Inflammatory macrophage treated with lipopolysaccharide for 4 hours (primary cell): ENCODE data around the gene STK4.
A peak's percentile ranks its signal among the peaks of the same experiment; 100 is the strongest.

Experiments used
- DNase-seq: peaks from one replicate; pipeline ENCODE4 v3.0.0-alpha.2; 2020

Gene STK4

DNA sequence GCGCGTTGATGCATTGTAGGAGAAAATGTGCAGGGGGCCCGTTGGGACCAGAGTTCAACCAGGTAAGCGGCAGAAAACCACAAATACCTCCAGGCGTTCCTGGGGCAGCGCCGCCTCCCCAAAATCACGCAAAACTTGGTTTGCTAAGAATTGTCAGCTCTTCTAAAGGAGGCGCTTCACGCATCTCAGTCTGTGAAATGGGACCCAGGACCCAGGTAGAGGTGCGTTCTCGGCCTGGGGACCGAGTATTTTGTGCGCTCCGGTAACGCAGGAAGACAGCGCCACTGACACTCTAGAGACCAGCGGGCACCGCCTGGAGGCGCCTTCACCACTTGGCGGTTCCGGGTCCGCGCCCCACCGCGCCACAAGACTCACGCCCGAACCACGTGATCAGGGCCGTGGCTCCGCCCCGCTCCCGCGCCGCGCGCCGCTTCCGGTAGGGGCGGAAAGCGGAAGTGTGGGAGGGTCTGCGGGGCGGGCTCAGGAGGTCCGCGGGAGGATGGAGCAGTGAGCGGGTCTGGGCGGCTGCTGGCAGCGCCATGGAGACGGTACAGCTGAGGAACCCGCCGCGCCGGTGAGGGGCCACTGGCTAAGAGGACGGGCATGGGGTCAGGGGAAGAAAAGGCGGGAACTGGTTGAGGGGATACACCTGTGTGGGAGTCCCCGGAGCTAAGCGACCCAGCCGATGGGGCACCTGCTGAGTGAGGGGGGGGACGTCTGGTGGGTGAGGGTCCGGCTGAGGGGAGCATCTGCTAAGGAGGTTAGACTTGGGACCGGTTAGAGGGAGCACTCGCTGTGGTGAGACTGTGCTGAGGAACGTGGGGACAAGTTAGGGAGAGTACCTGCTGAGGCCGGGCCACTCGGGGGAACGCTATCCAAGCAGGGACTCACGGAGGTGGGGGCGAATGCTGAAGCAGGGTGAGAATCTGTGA is at the start of gene STK4:
STK4 (plus strand) TSS at position 483 of the 932 bp plus-strand sequence; CDS start at position 540, 57 bp downstream.
- DNase-seq, result peak; percentile 97

DNA sequence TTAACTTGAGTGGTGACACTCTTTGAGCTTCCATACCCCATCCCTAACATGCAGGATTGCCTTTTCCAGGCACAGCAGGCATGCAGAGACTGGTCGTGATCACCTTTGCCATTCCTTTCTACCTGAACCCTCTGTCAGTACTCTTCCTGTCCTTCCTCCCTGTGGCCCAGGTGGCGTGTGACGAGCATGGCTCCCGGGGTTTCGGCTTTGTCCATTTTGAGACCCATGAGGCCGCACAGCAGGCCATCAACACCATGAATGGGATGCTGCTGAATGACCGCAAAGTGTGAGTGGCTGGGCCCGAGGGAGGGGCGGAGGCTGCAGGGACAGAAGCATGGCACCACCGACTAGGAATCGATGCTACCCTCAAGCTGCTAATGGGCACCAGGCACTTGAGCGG is 49.7 kb upstream of the STK4 start:
- no peak for DNase-seq

DNA sequence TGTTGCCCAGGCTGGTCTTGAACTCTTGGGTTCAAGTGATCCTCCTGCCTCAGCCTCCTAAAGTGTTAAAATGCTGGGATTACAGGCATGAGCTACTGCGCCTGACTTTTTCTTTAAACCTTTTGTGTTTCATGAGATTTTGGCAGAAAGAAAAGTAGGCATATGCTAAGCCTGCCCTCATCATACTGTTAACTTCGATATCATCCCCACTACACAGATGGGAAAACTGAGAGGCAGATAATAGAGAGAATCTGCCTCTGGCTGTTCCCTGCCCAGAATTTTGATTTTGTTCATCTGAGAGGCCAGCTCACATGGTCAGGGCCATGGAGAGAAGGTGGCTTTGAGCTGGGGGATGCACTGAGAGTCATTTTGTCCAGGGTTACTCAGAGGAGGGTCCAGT is 48.9 kb upstream of the STK4 start:
- DNase-seq, result no peak

DNA sequence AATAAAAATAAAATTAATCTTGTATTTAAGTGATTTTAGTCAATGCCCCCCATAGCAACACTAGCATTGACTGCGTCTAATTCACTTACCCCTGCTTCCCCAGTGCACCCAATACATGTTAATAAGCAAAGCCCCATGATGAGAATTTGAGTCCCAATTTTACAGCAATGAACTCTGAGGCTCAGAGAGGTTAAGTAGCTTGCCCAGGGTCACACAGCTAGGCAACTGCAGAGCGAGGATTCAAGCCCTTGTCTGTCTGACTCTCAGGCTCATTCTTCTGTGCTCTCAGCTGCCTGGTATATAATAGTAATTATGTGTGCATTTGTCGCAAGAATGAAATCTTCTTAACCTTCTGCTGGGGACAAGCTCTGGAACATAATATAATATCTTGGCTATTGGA is 48.0 kb upstream of the STK4 start:
- no peak for DNase-seq

DNA sequence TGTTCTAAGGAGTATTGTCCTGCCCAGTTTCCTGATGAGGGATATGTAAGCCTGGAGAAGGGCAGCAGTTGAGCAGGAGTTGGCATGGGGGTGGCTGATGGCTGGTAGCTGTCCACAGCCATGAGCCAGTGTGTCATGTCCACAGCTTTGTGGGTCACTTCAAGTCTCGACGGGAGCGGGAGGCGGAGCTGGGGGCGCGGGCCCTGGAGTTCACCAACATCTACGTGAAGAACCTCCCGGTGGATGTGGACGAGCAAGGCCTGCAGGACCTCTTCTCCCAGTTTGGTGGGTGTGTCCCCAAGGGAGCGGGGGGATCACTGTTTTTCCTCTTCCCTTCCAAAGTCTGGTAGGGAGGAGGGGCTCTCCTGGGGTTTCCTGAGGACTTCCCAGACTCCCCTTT is 47.6 kb upstream of the STK4 start:
- DNase-seq, result no peak

GRCh38 chr20:44921447-44921846 is 44.9 kb upstream of the STK4 start:
- no peak for DNase-seq

GRCh38 chr20:44924541-44924940 is 41.8 kb upstream of the STK4 start:
- DNase-seq, result no peak

DNA sequence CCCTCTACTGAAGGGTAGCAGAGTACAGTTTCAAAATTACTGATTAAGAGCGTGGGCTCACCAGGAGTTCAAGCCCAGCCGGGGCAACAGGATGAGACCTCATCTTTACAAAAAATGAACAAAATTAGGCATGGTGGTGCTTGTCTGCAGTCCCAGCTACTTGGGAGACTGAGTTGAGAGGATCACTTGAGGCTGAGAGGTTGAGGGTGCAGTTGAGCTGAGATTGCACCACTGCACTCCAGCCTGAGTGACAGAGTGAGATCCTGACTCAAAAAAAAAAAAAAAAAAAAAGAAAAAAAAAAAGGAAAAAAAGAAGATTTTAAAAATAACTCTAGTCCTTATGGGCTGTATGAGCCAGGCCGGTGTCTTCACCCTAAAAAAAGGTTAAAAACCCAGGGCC is 37.7 kb upstream of the STK4 start:
- DNase-seq, result no peak

DNA sequence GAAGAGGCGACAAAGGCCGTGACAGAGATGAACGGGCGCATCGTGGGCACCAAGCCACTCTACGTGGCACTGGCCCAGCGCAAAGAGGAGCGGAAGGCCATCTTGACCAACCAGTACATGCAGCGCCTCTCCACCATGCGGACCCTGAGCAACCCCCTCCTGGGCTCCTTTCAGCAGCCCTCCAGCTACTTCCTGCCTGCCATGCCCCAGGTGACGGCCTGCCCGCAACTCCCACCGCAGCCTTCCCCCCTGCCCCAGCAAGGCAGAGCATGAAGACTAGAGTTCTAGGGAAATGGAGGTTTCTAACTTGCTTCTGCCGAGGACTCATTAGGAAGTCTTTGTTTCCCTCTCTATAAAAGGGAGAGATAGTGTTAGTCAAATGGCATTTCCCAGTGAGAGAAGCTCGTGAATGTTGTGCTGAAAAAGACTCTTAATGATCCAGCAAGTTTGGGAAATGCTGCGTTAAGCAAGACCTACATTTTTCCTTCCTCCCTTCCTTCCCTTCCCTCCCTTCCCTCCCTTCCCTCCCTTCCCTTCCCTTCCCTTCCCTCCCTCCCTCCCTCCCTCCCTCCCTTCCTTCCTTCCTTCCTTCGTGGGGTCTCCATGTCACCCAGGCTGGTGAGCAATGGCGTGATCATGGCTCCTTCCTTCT is 35.7 kb upstream of the STK4 start:
- DNase-seq, result no peak

- DNase-seq, result no peak
Observed at GRCh38 chr20:44931911-44932310, 34.4 kb upstream of the STK4 start.

GRCh38 chr20:44932916-44933315 is 33.4 kb upstream of the STK4 start:
- no peak for DNase-seq

DNA sequence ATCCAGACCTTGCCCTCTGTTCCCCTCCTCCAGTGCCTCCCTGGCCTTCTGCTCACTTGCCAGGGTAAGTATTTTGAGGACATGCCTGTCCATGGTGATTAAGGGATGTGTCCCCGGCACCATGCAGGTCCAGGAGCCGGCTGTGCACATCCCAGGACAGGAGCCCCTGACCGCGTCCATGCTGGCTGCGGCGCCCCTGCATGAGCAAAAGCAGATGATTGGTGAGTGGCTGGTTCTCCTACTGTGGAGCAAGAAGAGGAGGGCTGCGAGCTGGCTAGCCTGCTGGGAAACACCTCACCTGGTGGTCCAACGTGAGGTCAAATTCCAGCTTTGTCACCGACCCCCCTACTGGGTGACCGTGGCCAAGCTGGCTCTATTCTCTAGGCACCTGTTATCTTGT is 29.8 kb upstream of the STK4 start:
- DNase-seq, result no peak

DNA sequence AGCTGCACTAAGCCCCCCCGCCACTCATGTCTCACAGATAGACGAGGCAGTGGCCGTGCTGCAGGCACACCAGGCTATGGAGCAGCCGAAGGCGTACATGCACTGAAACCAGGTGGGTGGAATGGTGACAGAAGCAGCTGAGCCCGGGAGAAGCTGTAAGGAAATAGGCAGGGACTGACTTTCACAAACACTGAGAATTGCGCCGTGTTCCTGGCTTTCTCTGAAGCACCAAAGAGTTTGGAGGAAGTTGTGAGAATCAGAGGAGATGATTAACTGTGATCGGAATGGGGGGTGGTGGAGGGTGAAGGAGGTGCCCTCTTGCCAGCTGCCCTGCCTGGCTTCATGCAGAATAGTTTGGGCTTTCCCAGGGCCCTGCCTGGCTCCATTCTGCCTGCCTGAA is 27.7 kb upstream of the STK4 start:
- DNase-seq, result no peak

- no peak for DNase-seq
Observed at GRCh38 chr20:44941120-44941691, 25.1 kb upstream of the STK4 start.

GRCh38 chr20:44942264-44942973 is 23.9 kb upstream of the STK4 start:
- no peak for DNase-seq

- DNase-seq, result no peak
Observed at GRCh38 chr20:44943828-44944227, 22.5 kb upstream of the STK4 start.

DNA sequence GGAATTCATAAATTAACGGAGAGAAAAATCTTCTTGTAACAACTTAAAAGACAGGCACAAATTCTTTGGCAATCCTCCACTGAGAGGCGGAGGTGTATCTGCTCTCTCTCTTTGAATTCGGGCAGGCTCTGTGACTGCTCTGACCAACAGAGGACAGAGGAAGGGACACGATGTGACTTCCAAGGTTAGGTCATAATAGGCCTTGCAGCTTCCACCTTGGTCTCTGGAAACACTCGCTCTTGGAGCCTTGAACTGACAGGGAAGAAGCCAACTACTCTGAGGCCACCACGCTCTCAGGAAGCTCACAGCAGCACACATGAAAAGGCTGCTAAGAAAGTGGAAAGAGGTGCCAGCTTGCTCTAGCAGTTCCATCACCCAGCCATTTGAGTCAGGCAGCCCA is 21.1 kb upstream of the STK4 start:
- DNase-seq, result no peak

DNA sequence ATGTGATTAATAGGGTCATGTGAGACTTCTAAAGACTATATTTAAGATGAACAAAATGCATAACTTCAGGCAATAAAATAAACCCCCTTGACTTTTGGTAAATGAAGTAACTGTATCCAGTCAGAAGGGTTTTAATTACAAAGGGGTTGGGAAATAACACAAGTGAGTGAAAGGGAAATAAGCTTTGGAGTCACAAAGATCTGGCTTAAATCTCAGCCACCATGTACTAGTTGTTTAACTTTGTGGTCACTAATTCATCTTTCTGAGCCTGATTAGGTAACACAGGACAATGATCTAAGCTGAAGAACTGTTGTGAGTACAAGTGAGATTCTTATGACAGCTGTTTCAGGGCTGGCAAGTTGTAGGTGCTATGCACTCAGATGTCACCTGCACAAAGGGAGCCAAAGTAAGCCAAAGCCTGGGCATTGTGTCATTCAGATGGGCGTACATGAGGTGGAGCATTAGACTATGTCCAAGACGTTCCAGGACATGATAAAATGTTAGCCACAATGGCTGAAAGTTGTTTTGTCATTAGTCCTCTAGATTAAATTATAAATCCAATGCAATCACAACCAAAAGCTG is 19.9 kb upstream of the STK4 start:
- peak; percentile 51 for DNase-seq

DNA sequence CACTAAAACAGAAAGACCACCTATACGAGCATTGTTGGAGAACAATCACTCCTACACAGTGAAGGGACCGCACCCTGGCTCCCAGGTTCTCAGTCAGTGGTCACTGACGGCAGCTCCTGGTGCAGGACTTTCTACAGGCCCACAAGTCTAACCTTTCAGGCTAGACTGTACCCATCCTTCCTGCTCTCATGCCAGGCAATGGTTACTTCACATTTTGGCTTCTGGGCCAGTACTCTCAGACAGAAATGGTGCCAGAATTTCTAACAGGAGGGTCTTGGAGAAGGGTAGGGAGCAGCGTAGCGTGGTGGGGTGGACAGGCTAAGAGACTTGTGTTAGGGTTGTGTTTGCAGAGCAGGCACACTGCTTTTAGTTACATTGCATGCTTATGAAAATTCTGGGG is 18.2 kb upstream of the STK4 start:
- no peak for DNase-seq

DNA sequence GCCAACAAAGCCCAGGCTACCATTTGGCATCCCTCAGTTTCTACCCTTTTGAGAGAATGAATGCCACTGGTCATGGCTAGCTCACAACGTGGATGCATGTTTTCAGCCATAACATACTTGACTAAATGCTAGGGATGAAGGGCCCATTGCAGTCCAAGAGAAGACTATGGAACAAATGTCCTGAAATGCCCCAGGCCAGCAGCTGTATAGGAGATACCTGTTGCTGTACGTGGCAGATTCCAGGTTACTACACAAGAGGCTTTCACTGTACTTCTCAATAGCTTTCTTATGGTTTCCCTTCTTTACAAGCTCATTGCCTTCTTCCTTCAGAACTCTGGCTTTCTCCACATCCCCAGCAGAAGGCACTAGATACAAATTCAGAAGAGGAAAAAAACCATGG is 17.8 kb upstream of the STK4 start:
- no peak for DNase-seq

- DNase-seq, result no peak
Observed at GRCh38 chr20:44950368-44950767, 15.9 kb upstream of the STK4 start.

GRCh38 chr20:44952731-44953130 is 13.6 kb upstream of the STK4 start:
- no peak for DNase-seq

DNA sequence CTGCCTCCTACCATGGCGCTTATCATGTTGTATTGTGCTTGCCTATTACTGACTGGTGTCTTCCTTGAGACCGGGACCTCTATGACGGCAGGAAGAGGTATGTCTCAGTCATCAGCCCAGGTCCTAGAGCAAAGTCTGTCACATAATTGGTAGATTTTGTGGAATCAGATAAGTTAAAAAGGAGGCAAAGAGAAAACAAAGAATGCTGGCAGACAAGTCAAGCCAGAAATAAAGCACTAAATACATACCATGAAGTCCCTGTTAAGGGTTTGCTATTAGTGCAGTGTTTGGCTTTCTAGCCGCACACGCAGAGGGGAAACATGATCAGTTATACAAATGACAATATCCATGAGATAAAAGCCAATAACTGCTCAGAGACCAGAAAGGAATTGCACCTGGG is 12.1 kb upstream of the STK4 start:
- no peak for DNase-seq
